SHP77 (cell line): ENCODE measurements around the gene ABCA10.
"Not testable (repeated sequence)": the region's sequence is repeated elsewhere in the genome, so short reads cannot be mapped to it uniquely, and the experiment has no call there.

ENCODE experiments used
- DNase-seq, 2 experiments: peaks; one replicate each; lab custom pipeline; 2025; lab: John Stamatoyannopoulos, UW

Gene ABCA10, protein sequence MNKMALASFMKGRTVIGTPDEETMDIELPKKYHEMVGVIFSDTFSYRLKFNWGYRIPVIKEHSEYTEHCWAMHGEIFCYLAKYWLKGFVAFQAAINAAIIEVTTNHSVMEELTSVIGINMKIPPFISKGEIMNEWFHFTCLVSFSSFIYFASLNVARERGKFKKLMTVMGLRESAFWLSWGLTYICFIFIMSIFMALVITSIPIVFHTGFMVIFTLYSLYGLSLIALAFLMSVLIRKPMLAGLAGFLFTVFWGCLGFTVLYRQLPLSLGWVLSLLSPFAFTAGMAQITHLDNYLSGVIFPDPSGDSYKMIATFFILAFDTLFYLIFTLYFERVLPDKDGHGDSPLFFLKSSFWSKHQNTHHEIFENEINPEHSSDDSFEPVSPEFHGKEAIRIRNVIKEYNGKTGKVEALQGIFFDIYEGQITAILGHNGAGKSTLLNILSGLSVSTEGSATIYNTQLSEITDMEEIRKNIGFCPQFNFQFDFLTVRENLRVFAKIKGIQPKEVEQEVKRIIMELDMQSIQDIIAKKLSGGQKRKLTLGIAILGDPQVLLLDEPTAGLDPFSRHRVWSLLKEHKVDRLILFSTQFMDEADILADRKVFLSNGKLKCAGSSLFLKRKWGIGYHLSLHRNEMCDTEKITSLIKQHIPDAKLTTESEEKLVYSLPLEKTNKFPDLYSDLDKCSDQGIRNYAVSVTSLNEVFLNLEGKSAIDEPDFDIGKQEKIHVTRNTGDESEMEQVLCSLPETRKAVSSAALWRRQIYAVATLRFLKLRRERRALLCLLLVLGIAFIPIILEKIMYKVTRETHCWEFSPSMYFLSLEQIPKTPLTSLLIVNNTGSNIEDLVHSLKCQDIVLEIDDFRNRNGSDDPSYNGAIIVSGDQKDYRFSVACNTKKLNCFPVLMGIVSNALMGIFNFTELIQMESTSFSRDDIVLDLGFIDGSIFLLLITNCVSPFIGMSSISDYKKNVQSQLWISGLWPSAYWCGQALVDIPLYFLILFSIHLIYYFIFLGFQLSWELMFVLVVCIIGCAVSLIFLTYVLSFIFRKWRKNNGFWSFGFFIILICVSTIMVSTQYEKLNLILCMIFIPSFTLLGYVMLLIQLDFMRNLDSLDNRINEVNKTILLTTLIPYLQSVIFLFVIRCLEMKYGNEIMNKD (N-terminal part only)

GRCh38 chr17:69228576-69228975 is at the start of gene ABCA10:
TSS of gene ABCA10 (minus strand) at chr17:69228824. CDS start at chr17:69225358, 3,466 bp downstream.
- no peak for DNase-seq

DNA sequence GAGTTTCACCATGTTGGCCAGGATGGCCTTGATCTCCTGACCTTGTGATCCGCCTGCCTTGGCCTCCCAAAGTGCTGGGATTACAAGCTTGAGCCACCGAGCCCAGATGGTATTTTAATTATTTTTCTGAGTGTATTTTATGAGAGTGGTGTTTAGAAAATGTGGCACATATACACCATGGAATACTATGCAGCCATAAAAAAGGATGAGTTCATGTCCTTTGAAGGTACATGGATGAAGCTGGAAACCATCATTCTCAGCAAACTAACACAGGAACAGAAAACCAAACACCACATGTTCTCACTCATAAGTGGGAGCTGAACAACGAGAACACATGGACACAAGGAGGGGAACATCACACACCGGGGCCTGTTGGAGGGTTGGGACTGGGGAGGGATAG is 47.7 kb upstream of the ABCA10 start:
- DNase-seq, result not testable (repeated sequence)

DNA sequence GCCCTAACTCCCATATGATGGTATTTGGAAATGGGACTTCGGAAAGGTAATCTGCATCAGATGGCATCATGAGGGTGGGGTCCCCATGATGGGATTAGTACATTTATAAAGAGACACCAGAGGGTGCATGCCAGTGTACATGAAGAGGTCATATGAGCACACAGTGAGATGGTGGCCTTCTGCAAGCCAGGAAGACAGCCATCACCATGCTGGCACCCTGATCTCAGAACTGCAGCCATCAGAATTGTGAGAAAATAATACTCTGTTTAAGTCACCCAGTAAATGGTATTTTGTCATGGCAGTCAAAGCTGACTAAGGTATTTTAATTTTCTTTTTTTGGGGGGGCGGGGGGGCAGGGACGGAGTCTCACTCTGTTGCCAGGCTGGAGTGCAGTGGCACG is 47.1 kb upstream of the ABCA10 start:
- DNase-seq, result no peak

DNA sequence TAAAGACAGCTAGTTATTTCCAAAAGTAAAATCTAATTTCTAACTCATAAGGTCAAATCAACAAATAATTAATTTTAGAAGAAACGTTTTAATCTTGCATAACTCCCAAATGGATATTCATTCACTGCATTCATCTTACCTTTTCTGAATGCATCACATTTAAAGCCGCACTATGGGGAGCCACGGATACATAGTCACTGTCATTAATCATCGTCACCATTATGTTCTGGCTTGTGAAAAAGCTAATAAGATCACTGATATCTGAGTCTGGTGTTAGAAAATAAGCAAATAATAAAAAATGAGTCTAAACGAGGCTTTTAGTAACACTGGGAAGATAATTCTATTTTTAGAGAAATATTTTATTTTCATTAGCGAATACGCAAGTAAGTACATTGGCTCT is 42.4 kb upstream of the ABCA10 start:
- DNase-seq, result no peak

- no peak for DNase-seq
These were observed 40.7 kb upstream of the ABCA10 start for GRCh38 chr17:69269131-69269998.

- no peak for DNase-seq
These were observed 40.0 kb upstream of the ABCA10 start for GRCh38 chr17:69268543-69269014.

- DNase-seq, result no peak
These were observed 38.6 kb upstream of the ABCA10 start for GRCh38 chr17:69267219-69267618.

- DNase-seq, result no peak
These were observed 37.2 kb upstream of the ABCA10 start for GRCh38 chr17:69265873-69266272.

DNA sequence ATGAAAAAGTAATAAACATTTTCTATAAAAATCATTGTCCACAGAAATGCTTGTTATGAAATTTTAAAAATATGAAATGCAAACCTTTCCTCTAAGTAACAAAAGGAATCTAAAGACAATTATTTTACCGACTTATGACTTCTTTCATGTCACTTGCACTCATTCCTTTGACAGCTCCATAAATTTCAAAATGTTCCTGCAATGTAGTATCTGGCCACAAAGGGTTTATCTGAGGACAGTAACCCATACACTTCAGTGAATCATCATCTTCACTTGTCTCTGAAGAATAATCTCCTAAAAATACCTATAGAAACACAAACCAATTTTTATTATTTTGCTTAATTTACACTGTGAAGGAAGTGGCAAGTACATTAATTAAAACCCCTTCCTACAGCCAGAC is 25.6 kb upstream of the ABCA10 start:
- no peak for DNase-seq

- DNase-seq, result no peak
These were observed 22.0 kb upstream of the ABCA10 start for GRCh38 chr17:69250641-69251040.

DNA sequence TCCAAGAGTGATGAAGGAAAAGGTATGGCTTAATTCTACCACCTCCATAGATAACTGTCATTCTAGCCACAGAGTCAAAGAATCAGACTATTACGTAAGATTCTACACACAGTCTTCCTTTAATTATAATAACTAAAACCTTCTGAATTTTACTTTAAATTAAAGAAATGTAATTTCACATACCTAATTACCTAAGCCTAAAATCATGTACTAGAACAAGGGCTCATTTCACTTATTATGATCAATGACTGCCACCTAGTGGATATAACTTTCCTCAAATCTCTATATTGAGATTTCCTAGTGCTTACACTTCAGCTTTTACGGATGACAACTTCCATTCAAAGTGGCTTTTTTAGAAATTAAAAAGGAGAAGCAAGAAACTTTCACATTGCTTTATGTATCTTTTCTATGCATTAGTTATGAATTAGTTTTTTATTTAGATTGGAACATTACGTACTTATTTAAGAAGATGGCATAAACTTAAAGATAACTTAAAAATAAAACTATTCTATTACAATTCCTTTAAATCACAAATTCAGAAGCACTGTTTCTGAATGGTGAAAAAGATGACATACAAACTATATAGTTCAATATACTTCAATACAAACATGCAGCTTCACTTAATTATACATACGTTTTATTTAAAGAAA is 18.2 kb upstream of the ABCA10 start:
- DNase-seq, result peak; percentile 7 to 20

DNA sequence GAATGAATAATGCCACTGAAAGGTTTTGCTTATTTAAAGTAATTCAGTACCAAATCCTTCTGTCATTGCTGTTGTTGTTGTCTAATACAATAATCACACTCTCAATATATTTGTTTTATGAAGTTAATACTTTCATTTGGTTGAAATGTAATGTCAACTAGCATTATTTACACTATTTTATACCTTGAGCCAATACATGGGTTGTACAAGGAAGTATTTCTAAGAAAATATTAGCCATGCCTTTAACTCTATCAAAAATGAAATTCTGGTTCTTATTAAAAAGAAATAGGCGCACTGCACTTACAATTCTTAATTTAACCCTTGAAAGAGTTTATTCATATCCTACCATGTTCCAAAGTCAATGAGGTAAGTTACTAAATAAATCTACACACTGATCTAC is 17.6 kb upstream of the ABCA10 start:
- DNase-seq, result no peak

DNA sequence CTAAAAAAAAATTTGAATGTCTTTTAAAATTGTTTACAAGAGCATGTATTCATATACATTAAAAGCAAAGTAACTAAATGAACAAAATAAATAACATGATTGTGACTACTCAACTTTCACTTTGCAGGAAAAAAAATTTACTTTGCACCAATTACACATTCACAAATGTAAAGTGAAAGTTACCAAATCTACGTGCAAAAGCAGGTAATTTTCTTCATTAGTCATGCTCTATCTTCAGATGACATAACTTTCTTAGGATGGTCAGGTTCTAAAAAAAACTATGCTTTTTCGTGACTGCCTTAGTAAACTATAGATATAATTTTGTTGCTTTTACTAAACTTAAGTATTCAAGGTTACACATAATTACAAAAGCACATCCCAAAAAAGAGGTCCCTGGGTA is 17.0 kb upstream of the ABCA10 start:
- no peak for DNase-seq

GRCh38 chr17:69239611-69240600 is 11.3 kb upstream of the ABCA10 start:
- no peak for DNase-seq

- no peak for DNase-seq
These were observed 8.3 kb upstream of the ABCA10 start for GRCh38 chr17:69236946-69237345.

DNA sequence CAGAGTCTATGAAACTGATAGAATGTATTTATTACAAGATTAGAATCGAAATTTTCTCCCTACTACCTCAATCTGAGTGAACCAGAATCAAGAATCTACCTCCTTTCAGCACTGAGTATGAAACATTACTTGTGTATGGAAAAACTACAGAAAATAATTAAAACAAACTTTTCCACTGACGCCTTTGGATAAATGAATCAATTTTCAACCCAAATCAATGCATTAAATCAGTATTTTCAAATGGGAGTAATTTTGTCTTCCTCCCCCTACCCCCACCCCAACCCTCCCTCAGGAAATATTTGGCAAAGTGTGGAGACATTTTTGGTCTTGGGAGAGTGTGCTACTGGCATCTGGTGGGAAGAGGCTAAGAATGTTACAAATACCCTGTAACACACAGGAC is 7.8 kb upstream of the ABCA10 start:
- no peak for DNase-seq

GRCh38 chr17:69235338-69236058 is 6.9 kb upstream of the ABCA10 start:
- DNase-seq, result peak; percentile 69 to 80

DNA sequence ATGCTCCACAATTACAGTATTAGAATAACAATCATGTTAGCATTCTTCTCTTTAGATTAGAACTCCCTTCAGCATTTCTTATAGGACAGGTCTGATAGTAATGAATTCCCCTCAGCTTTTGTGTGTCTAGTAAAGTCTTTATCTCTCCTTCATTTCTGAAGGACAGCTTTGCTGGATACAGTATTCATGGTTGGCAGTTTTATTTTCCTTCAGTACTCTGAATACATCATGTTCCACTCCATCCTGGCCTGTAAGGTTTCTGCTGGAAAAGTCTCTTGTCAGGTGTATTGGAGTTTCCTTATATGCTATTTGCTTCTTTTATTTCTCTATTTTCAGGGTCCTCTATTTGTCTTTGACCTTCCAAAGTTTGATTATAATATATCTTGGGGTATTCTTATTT is 4.0 kb upstream of the ABCA10 start:
- no peak for DNase-seq

GRCh38 chr17:69231521-69231920 is 2.9 kb upstream of the ABCA10 start:
- no peak for DNase-seq
